Cardiac atrium fibroblast (primary cell): ENCODE data around the gene HENMT1. TPM values are rescaled to one million over a fixed set of nuclear protein-coding genes. Genes with fewer than 3 reads are reported as not detected.

Source experiments
- total RNA-seq: library from RNA; depleted of rRNA; stranded (reverse); fragments of >200 nt; gene quantifications from 2 replicates; pipeline ENCODE4 v1.2.3, GENCODE V29; 2015

Gene HENMT1
- 5.5 and 6.9 TPM in 2 replicates for total RNA-seq

DNA sequence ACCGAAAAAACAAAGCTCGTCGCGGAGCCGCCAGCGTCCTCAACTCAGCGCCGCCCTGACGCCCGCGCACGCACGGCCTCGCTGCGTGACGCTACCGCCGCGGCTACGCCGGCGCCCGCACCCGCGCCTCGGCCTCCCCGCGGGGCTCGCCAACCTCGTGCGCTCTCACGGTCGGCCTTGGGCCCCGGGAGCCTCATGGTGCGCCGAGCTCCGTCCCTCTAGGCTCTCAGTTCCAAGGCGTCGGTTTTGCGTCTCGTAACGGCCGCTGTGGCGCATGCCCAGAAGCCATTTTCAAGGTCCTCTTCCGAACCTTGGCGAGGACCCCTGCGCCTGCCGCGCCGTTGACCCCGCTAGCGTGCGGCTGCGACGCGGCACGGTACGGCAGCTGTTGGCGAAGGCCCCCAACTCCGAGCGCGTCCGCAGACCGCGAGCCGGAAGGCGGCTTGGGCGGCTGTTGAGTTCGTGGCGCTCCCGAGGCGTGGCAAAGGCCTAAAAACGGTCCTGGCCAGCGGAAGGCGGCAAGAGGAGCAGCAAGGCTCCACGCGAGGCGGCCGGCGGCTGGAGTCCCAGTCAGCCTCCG, at the start of gene HENMT1:
Gene HENMT1 (minus strand): TSS at position 64 of the 580 bp plus-strand sequence. CDS start 1,209 bp downstream, outside the sequence.

GRCh38 chr1:108691942-108692723, 31.2 kb upstream of the HENMT1 start, which contains the start of gene PRPF38B:
PRPF38B (plus strand) TSS chr1:108692310; CDS start chr1:108692592, 282 bp downstream.

Other genes starting within 250 kb of the HENMT1 start
- under 0.01 TPM in 1 of 2 replicates, not detected in the other for gene NBPF6, start 210.8 kb downstream of the HENMT1 start, total RNA-seq
- 12.3 and 14.9 TPM in 2 replicates for gene EEIG2, start 101.0 kb downstream of the HENMT1 start, total RNA-seq
- gene PRPF38B, start 31.2 kb upstream of the HENMT1 start, total RNA-seq: 11.0 and 12.1 TPM in 2 replicates
- gene FNDC7, start 51.8 kb upstream of the HENMT1 start, total RNA-seq: not detected in 2 replicates
- gene STXBP3, start 85.6 kb upstream of the HENMT1 start, total RNA-seq: 22.5 and 37.4 TPM in 2 replicates
- gene AKNAD1, start 196.0 kb upstream of the HENMT1 start, total RNA-seq: not detected in 2 replicates
- 9.6 and 21.8 TPM in 2 replicates for gene GPSM2, start 215.9 kb upstream of the HENMT1 start, total RNA-seq